ENCODE measurements around the gene MARCHF7.
A peak's percentile ranks its signal among the peaks of the same experiment; 100 is the strongest.
"Not testable (repeated sequence)": the region's sequence is repeated elsewhere in the genome, so short reads cannot be mapped to it uniquely, and the experiment has no call there.

The MARCHF7 gene

GRCh38 chr2:159716857-159717256 is 4.6 kb downstream of the MARCHF7 start:
- DNase-seq (ENCODE audit: low read depth) = no peak

DNA sequence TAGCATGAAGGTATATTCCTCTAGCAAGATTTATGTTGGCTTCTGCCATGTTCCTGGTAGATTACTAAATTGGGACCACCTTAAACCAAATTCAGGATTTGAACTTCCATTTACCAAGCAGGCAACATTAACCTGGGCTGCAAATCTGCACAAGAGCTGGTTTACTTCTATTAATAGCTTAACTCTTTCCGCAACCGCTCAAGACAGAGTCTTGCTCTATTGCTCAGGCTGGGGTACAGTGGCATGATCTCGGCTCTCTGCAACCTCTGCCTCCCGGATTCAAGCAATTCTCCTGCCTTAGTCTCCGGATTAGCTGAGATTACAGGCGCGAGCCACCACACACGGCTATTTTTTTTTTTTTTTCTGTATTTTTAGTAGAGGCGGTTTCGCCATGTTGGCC is 8.4 kb downstream of the MARCHF7 start:
- DNase-seq (ENCODE audit: low read depth) = no peak

GRCh38 chr2:159722580-159722979 is 10.3 kb downstream of the MARCHF7 start:
- no peak for DNase-seq (ENCODE audit: low read depth)

GRCh38 chr2:159724795-159725572 is 12.7 kb downstream of the MARCHF7 start:
- DNase-seq (ENCODE audit: low read depth) = not testable (repeated sequence)

DNA sequence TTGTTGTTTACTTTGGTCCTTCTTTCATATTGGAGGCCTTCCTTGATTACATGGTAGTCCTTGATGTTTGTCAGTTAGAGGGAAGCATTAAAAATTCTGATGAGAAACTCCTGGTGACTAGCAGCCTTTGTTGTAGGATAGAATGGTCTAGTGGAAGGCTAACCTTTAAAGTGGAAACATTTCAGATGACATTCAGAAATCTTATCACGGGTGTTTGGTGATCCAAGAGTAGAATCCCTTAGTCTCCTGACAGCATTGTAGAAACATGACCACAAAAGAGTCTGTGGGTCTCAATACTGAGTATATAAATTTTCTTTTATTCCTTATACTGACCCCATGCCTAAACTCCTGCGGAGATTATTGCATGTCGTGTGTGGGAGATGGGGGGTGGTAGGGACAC is 13.4 kb downstream of the MARCHF7 start:
- DNase-seq (ENCODE audit: low read depth) = no peak

DNA sequence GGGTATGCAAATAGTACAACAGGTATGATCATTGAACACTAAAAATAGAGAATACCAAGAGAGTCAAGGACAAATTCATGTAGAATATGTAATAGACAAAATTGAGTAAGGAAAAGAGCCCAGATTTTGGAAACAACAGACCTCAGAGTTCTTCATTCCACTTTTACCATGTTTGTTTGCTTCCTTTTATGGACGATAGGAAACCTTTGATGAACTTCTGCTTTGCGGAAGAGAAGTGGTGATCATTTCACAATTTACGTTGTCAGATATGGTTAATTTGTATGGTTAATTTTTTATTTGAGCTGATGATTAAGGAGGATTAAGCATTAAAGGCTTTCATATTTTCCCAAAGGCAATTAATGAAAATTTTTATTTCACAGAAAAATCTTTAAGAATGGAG is 16.3 kb downstream of the MARCHF7 start:
- no peak for DNase-seq (ENCODE audit: low read depth)

- no peak for DNase-seq (ENCODE audit: low read depth)
These were observed 23.3 kb downstream of the MARCHF7 start for GRCh38 chr2:159735648-159736047.

- no peak for DNase-seq (ENCODE audit: low read depth)
These were observed 23.7 kb downstream of the MARCHF7 start for GRCh38 chr2:159736048-159736447.

GRCh38 chr2:159737292-159737916 is 25.1 kb downstream of the MARCHF7 start:
- DNase-seq (ENCODE audit: low read depth) = no peak

DNA sequence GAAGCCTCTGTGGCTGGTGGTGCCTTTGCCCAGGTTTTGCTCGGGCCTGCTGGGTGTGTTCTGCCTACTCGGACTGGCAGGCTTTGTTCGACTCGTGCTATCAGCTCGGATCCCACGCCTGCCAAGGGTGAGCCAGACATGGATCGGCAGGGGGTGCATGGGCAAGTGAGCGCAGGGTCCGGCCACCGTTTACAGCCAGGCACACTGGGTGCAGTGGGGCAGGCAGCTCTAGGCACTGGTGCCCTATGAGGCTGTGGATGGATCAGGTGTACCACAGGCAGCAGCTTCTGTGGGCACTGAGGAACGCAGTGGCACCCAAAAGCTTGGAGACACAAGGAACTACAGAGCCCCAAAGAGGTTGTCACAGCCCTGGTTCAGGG is 25.6 kb downstream of the MARCHF7 start:
- no peak for DNase-seq (ENCODE audit: low read depth)

DNA sequence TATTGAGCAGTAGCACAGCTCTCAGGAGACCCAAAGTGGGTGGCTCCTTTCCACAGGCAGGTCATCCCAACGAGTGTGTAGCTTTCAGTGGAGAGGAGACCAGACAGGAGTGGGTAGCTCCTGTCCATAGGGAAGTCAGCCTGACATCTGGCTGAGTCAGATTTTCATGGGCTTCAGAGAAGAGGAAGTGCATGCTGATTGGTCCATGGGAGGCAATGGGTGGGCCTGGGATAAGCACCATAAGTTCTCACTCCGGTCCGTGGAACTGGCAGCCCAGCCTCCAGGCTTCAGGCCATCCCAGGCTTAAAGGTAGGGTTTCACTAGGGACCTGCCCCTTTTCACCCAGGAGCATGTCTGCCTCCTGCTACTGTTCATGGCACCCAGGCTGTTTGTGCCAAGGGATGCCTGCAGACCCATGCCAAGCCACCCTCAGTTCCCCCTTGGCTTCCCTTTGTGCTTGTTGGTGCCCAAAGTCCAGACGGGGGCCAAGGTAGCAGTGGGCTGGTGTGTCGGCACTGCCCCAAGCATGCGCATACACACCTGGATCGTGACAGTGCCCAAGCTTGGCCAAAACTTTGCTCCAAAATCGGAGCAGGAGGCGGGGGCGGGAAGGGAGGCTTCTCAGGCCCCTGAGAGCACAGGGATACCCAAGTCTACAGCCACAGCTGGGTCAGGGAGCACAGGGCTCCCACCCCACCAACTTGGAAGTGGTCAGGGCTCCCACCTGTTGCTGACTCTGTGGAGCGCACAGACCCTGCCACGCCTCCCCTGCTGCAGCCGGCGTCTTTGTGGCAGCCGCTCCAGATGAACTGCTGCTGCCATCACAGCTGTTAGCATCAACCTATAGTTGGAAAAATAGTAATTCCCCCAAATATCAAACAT is 26.4 kb downstream of the MARCHF7 start:
- DNase-seq (ENCODE audit: low read depth) = no peak

DNA sequence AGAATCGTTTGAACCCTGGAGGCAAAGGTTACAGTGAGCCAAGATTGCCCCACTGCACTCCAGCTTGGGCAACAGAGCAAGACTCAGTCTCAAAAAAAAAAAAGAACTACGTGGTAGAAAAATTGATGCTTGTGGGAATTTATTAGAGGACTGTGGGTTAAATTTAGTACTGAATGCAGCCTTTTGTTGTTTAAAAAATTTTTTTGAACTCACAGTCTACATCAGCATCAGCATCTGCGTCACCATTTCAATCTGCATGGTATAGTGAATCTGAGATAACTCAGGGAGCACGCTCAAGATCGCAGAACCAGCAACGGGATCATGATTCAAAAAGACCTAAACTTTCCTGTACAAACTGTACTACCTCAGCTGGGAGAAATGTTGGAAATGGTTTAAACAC is 30.5 kb downstream of the MARCHF7 start:
- no peak for DNase-seq (ENCODE audit: low read depth)

- DNase-seq (ENCODE audit: low read depth) = peak; percentile 17
These were observed 32.1 kb downstream of the MARCHF7 start for GRCh38 chr2:159744363-159744762.

- DNase-seq (ENCODE audit: low read depth) = not testable (repeated sequence)
These were observed 32.9 kb downstream of the MARCHF7 start for GRCh38 chr2:159745237-159745636.

- DNase-seq (ENCODE audit: low read depth) = no peak
These were observed 35.8 kb downstream of the MARCHF7 start for GRCh38 chr2:159748089-159748488.

DNA sequence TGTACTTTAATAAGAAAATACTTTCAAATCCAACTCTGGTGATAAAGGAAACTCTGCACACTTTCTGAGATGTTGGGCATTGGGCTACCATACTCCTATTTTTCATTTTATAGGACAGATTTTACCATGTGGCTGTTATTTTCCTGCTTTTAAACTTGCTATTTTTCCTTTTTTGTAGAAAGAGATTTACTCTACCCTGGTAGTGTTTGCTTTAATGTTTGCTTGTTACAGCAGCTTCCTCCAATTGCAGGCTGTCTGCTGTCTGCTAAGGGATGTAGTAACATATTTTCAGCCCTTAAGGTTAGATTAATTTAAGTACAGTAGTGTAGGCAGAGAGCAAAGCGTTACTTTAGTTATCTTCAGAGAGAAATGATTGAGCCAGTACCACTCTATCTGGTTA is 38.6 kb downstream of the MARCHF7 start:
- DNase-seq (ENCODE audit: low read depth) = no peak

DNA sequence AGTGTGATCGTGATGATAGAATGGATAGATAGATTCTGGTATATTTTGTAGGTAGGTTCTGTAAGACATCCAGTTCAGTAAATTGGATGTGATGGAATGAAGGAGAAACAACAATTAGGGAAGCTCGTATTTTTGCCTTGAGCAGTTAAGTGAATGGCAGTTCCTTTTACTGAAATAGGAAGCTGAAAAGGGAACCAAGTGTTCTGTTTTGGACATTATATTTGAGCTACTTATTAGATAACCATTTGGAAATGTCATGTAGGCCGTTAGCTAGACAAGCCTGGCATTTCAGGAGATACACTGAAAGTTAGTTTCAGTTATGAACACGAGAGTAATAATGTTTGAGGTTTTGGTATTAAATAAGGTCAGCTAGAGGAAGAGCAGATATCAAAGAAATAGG is 41.5 kb downstream of the MARCHF7 start:
- DNase-seq (ENCODE audit: low read depth) = no peak

- DNase-seq (ENCODE audit: low read depth) = no peak
These were observed 42.7 kb downstream of the MARCHF7 start for GRCh38 chr2:159755014-159755413.

DNA sequence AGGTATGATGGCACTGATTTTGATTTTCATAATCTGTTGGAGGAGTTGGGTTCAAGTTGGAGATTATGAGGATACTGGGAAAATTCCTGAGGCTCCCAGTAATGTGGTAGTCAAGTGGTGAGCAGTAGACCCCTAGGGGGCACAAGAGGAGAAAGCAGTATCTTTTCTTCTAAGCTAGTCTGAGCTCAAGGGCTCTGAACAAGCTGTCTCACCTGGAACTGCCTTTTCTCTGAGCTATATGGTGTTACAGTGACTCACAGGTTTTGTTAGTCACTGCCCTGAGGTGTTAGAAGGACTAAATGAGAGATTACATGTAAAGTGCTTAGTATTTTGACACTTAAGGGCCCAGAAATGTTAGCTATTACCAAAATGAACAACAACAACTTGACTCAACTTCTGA is 43.5 kb downstream of the MARCHF7 start:
- DNase-seq (ENCODE audit: low read depth) = no peak

GRCh38 chr2:159758239-159758638 is 45.9 kb downstream of the MARCHF7 start:
- DNase-seq (ENCODE audit: low read depth) = peak; percentile 39

DNA sequence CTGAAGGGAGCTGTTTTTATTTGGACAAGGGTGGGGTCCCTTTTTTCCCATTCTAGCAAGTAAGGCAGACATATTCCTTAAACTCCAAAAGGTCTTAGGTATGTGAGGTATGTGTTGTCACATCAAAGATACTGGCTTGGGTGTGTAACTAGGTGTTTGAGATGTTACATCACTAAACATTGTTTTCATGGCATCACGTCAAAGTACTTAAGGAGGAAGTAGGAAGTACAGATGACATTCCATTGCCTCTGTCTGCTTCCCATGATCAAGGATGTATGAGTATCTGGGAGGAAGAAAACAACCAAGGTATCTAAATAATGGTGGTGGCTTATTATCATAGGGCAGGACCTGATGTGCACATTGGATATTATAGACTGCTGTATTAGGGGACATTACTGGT is 46.4 kb downstream of the MARCHF7 start:
- DNase-seq (ENCODE audit: low read depth) = no peak

DNA sequence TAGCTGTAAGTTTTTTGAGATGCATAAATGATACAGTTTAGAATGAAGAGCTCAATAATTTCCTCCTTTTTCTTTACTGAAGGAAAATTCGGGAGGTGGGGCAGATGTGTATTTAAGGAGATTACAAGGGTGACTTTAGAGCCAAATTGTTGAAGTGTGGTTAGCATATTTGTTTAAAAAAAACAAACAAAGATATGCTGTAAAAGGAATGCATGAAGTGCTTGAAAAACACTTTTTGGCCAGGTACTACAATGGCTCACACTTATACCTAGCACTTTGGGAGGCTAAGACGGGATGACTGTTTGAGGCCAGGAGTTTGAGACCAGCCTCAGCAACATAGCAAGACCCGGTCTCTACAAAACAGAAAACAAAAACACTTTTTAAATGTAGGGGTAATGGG is 47.3 kb downstream of the MARCHF7 start:
- no peak for DNase-seq (ENCODE audit: low read depth)

- peak; percentile 33 for DNase-seq (ENCODE audit: low read depth)
These were observed 48.0 kb downstream of the MARCHF7 start for GRCh38 chr2:159760326-159760725.

Data from fibroblast of gingiva (primary cell).